GM11168 (cell line): ENCODE measurements around the gene TAP2.

Experiments used
- in situ Hi-C: fragments of 300-500 bp; cut with MboI; formaldehyde crosslinking; loops from one replicate; pipeline ENCODE4 v1.12.0; 2022; ENCODE audit warnings: low sequenced_read_pairs; ENCODE audit not compliant: unreplicated experiment

The TAP2 gene

DNA sequence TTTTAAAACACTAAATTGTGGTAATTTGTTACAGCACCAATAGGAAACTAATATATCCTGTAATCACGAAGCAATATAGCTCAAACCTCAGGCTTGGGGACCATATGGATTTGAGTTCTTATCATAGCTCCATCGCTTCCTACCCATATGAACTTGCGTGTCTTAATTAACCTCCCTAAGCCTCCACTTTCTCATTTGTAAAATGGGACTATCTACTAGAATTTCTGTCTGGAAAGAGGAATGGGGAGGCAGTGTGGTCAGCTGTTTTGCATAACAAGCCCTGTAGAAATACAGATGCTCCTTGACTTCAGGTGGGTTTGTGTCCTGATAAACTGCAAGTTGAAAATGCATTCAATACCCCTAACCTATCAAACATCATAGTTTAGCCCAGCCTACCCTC, 38.8 kb downstream of the TAP2 start:
- in situ Hi-C loops: loop anchor here (10.0 to 25.0 kb wide), 2 partner anchors 385 to 562 kb away; no protein-coding TSS in a partner anchor

DNA sequence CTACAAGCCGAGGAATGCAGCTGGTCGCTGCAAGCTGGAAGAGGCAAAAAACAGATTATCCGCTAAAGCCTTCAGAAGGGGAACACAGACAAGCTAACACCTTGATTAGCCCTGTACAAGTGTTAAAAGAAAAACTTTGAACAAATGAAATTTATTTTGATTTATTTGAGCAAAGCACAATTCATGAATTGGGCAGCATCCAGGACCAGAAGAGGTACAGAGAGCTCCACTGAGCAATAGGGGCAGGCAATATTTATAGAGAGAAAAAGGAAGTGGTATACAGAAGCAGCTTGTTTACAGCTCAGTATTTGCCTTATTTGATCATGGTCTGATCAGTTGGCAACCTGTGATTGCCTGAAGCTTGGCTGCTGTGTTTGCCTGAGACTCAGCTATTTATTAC, 39.4 kb downstream of the TAP2 start:
- in situ Hi-C loops: loop anchor here (10.0 to 25.0 kb wide), 2 partner anchors 384 to 562 kb away; no protein-coding TSS in a partner anchor

DNA sequence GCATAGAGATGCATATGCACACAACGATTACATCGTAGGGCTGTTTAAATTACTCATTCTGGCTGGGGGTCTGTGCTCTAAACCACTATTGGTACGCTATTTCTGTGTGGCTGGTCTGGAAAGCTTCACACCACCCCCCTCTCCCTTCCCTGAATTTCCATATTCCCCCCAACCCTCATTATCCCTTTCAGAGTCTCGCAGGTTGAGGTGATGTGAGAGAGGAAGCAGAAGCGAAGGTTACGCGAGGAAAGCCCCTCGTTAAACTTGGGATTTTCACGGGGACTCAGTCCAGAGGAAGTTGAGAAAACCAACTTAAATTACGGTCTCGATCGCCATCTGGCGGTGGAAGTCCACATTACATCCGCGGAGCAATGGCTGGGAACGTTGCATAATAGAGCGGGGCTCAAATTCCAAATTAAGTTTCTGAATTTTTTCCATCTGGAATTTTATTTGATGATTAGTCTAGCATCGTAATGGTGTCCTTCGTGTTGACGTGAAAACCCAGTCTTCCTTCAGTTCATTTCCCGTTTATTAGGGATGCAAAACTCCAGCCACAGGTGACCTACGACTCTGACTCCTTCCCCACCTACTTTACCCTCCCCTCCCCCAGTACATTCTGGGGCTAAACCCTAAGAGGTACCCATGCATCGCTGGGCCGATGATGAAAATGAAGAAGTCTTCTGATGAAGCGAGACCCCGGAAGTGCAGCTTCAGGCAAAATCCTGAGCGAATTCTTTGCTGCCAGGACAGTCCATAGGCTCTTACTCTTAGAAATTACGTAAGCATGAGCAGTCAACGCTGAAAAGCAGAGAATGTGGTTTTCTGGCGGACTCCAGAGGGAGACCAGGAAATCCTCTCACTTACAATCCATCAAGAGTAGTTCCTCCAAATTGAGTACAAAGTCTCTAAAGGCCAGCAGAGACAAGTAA, 41.4 kb downstream of the TAP2 start:
- in situ Hi-C loops: loop anchor here (10.0 to 25.0 kb wide), 2 partner anchors 382 to 560 kb away; no protein-coding TSS in a partner anchor

DNA sequence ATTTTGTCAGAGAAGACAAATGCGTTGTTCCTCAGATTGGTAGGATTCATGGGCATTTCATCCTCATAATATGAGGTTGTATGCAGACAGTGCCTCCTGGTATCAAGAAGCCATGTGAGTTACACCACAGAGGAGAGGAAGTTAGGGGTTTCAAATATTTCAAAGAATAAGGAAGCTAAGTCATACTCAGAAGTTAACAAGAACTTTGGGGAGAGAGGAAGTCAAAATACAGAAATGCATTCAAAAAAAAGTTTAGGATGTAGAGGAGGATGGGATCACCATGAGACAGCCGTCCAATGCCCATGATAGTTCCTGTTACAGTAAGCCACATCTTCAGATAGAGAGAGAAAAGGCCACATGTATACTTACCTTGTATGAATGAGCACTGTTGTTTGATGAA, 44.0 kb downstream of the TAP2 start:
- in situ Hi-C loops: loop anchor here (10.0 to 25.0 kb wide), 2 partner anchors 380 to 557 kb away; no protein-coding TSS in a partner anchor

DNA sequence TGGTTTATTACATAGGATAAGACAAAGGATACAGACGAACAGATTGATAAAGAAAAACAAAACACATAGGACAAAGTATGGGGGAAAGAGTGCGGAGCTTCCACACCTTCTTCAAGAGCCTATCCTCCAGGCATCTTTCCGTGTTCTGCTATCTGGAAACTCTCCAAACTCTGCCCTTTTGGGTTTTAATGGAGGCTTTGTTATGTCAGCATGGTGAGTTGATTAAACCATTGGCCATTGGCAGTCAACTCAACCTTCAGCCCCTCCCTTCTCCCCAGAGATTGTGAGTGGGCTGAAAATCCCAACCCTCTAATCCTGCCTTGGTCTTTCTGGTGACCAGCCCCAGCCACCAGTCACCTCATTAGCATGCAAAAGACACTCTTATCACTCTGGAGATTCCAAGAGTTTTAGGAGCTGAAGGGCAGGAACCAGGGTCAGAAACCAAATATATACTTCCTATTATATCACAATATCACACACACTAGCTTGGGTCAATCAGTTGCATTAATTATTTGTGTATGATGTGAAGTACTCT, 45.6 kb downstream of the TAP2 start:
- in situ Hi-C loops: loop anchor here (10.0 to 25.0 kb wide), 2 partner anchors 378 to 556 kb away; no protein-coding TSS in a partner anchor

DNA sequence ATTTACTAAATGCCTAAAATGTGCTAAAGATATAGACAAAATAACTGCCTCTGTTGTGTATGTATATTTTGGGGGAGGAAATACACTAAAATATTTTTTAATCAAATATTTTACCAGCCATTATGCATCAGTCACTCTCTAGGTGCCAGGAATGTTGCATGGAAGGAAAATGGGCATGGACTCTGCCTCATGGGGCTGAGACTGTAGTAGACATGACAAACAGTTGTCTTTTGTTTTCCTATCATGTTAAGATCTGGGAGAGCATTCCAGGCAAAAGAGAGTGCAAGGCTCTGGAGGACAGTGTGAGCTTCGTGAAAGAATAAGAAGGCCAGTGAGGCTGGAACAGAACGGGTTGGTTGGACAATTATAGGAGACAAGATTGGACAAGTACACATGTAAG, 48.2 kb downstream of the TAP2 start:
- in situ Hi-C loops: loop anchor here (10.0 to 25.0 kb wide), 2 partner anchors 376 to 553 kb away; no protein-coding TSS in a partner anchor
